ENCODE measurements around the gene LSMEM2. TPM values are rescaled to one million over a fixed set of nuclear protein-coding genes. Genes with fewer than 3 reads are reported as not detected.

The LSMEM2 gene
- total and polyA plus RNA-seq, 11 donors = 1.3 to 68.3 (median 29.7) TPM

GRCh38 chr3:50316657-50317242, 37.9 kb downstream of the LSMEM2 start:
- no peaks in the 10 kb centered on the region for H3K27me3 ChIP-seq
- TF ChIP-seq CTCF (IDR thresholded peaks at IDR 0.05) (no peak), POLR2A (IDR thresholded peaks at IDR 0.05) (no peak)
- H3K27ac ChIP-seq = peak overlapping the region in 11 of 12 donors; percentile 5 to 99 (median 39)
- DNase-seq (peak in 1 of 5 donors; percentile 52), ATAC-seq (peak in 1 of 4 donors; percentile 7)
- WGBS, 4 donors = 64 to 75% (median 73%) methylated on average over 8 to 9 of the region's 9 CpGs
- H3K4me1 ChIP-seq = peaks cover 5 to 46% (median 40%) of the 10 kb centered on the region in 12 donors
- intact Hi-C loops (cut with DNase I) = no loop called here
- H3K9me3 ChIP-seq = no peaks in the 10 kb centered on the region
- H3K4me3 ChIP-seq = peak overlapping the region in 2 of 12 donors; percentile 70 to 86
- H3K36me3 ChIP-seq = peaks cover 0 to 59% (median 45%) of the 10 kb centered on the region in 9 donors

- peak overlapping the region in 11 of 12 donors; percentile 12 to 99 (median 39) for H3K27ac ChIP-seq
- DNase-seq = peak in 4 of 5 donors; percentile 14 to 63 (median 34)
Measured at GRCh38 chr3:50317300-50317699, 38.4 kb downstream of the LSMEM2 start.

GRCh38 chr3:50318163-50318562, 39.3 kb downstream of the LSMEM2 start:
- peak overlapping the region in 10 of 12 donors; percentile 7 to 99 (median 64) for H3K27ac ChIP-seq
- peak overlapping the region in 8 of 12 donors; percentile 70 to 97 (median 90) for H3K4me3 ChIP-seq
- no peak for ATAC-seq
- peak in 1 of 5 donors; percentile 24 for DNase-seq
- peaks cover 5 to 60% (median 50%) of the 10 kb centered on the region in 12 donors for H3K4me1 ChIP-seq
- H3K27me3 ChIP-seq = no peaks in the 10 kb centered on the region
- peaks cover 0 to 59% (median 45%) of the 10 kb centered on the region in 9 donors for H3K36me3 ChIP-seq
- WGBS, 4 donors = 76 to 88% (median 84%) methylated on average over 10 to 11 of the region's 11 CpGs
- intact Hi-C loops (cut with DNase I) = loop anchor here in 1 of 10 donors (2.0 kb wide), 1 partner anchor 13 kb away; no protein-coding TSS in a partner anchor
- H3K9me3 ChIP-seq = no peaks in the 10 kb centered on the region
- no peak for TF ChIP-seq CTCF (IDR thresholded peaks at IDR 0.05)
- TF ChIP-seq POLR2A (IDR thresholded peaks at IDR 0.05) = no peak

More at GRCh38 chr3:50317300-50317699, 38.4 kb downstream of the LSMEM2 start:
- no peak for TF ChIP-seq POLR2A (IDR thresholded peaks at IDR 0.05)
- no peak for TF ChIP-seq CTCF (IDR thresholded peaks at IDR 0.05)
- H3K36me3 ChIP-seq = peaks cover 0 to 59% (median 45%) of the 10 kb centered on the region in 9 donors
- H3K27me3 ChIP-seq = no peaks in the 10 kb centered on the region
- intact Hi-C loops (cut with DNase I) = no loop called here
- peaks cover 5 to 52% (median 43%) of the 10 kb centered on the region in 12 donors for H3K4me1 ChIP-seq
- no peaks in the 10 kb centered on the region for H3K9me3 ChIP-seq
- peak overlapping the region in 5 of 12 donors; percentile 70 to 97 (median 88) for H3K4me3 ChIP-seq
- WGBS, 4 donors = 39 to 59% (median 58%) methylated on average over 4 to 6 of the region's 6 CpGs
- no peak for ATAC-seq

- 59 to 76% (median 70%) methylated on average over 8 to 10 of the region's 10 CpGs for WGBS, 4 donors
- Histone ChIP-seq H3K27me3 (no peaks in the 10 kb centered on the region), H3K9me3 (no peaks in the 10 kb centered on the region), H3K4me1 (peaks cover 5 to 65% (median 50%) of the 10 kb centered on the region in 12 donors), H3K27ac (peak overlapping the region in 10 of 12 donors; percentile 7 to 99 (median 85)), H3K4me3 (peak overlapping the region in 9 of 12 donors; percentile 70 to 97 (median 88)), H3K36me3 (peaks cover 0 to 59% (median 45%) of the 10 kb centered on the region in 9 donors)
- TF ChIP-seq POLR2A (IDR thresholded peaks at IDR 0.05) (no peak), CTCF (IDR thresholded peaks at IDR 0.05) (no peak)
- ATAC-seq = no peak
- peak in 3 of 5 donors; percentile 15 to 56 (median 52) for DNase-seq
- intact Hi-C loops (cut with DNase I) = loop anchor here in 1 of 10 donors (2.0 kb wide), 1 partner anchor 14 kb away; no protein-coding TSS in a partner anchor
Measured at GRCh38 chr3:50318615-50319014, 39.7 kb downstream of the LSMEM2 start.
